ENCODE measurements around the gene SLC22A5.
A peak's percentile ranks its signal among the peaks of the same experiment; 100 is the strongest.

Gene SLC22A5

DNA sequence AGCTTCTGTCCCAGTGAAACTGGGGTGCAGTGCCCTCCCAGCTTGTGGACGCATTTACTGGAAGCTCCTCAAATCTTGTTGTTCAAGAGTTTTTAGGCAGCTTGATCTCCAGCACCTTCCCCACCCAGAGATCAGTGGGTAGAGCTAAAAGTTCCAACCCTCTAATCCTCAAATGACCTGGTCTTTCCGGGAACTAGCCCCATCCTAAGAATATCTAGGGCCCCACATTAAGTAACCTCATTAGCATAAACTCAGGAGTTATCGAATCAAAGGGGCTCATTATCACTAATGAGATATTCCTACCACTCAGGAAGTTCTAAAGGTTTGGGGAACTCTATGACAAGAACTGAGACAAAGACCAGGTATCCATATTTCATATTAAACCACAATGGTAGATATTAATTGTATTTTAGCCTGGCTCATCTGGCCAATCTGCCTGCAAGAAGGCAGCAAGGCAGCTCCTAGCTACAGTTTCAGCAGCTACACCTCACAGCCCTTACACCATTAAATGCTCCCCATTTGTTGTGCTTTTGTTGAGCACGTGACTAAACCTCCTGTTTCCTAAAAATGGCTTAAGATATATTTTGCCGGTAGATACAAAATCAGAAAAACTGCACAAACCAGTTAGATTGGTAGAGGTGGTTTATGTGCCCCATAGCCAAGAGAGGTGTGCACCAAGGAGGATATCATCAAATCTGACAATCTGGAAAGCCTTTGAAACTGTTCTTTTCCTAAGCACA lies 24.6 kb upstream of the SLC22A5 start:
- H3K4me1 ChIP-seq (ENCODE audit: control insufficient read depth, low read depth, low read length), result no peaks in the 10 kb centered on the region
- no peaks in the 10 kb centered on the region for H3K36me3 ChIP-seq (ENCODE audit: control insufficient read depth, low read depth, low read length)
- no peaks in the 10 kb centered on the region for H3K27me3 ChIP-seq (ENCODE audit: control insufficient read depth, insufficient read depth, low read length)

DNA sequence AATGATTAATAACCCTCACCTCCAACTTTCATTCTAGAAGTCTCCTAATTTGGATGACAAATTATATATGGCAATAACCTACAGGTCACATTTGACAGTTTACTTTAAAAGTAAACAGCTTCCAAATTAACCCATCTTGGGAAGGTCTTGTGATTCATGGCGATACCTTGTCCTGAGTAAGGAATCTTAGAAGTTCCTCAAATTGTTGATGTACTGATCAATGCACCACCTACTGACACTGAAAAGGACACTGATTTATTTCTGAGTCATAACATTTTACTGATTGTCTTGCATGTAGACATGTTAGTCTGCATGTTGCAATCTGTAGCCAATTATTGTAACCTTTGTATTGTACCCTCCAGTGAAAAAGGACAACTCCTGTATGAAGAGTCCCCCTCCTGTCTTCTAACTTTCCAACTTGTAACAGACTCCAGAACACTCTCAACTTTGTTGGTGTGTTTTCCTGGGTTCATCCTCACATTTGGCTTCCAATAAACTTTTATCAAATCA lies 16.0 kb upstream of the SLC22A5 start:
- H3K36me3 ChIP-seq (ENCODE audit: control insufficient read depth, low read depth, low read length), result no peaks in the 10 kb centered on the region
- H3K27me3 ChIP-seq (ENCODE audit: control insufficient read depth, insufficient read depth, low read length), result no peaks in the 10 kb centered on the region
- peaks cover 11% of the 10 kb centered on the region for H3K4me1 ChIP-seq (ENCODE audit: control insufficient read depth, low read depth, low read length)
- no peaks in the 10 kb centered on the region for H3K9me3 ChIP-seq (ENCODE audit: control insufficient read depth, low read depth, low read length)
- H3K27ac ChIP-seq (ENCODE audit: low read length), result no peak overlapping the region
- no peak overlapping the region for H3K9ac ChIP-seq (ENCODE audit: low read length)
- no peak overlapping the region for H3K4me3 ChIP-seq (ENCODE audit: low read length)

More for the DNA sequence above, 24.6 kb upstream of the SLC22A5 start:
- H3K9me3 ChIP-seq (ENCODE audit: control insufficient read depth, low read depth, low read length), result no peaks in the 10 kb centered on the region
- no peak overlapping the region for H3K9ac ChIP-seq (ENCODE audit: low read length)
- no peak overlapping the region for H3K27ac ChIP-seq (ENCODE audit: low read length)
- H3K4me3 ChIP-seq (ENCODE audit: low read length), result no peak overlapping the region

DNA sequence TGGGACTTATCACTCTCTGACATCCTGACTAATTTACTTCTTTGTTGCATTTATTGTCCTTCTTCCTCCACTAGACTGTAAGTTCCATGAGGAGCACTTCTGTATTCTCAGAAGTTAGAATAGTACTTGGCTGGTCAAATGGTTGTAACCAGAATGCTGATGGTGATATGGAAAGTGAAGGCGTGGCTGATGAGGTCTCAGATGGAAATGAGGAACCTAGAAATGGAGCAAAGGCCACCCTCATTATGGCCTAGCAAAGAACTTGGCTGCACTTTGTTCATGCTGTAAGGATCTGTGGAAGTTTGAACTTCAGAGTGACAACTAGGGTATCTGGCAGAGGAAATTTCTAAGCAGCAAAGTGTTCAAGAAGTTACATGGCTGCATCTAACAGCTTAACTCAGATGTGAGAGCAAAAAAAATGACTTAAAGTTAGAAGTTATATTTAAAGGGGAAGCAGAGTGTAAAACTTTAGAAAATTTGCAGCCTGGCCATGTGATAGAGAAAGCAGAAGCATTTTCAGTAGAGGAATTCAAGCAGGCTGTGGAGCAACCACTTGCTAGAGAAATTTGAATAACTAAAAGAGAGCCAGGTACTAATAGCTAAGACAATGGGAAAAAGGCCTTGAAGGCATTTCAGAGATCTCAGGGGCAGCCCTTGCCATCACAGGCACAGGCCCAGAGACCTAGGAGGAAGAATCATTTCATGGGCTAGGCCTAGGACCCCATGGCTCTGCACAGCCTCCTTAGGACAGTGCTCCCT lies 14.9 kb upstream of the SLC22A5 start:
- Histone ChIP-seq H3K27ac (ENCODE audit: low read length) (no peak overlapping the region), H3K27me3 (ENCODE audit: control insufficient read depth, insufficient read depth, low read length) (no peaks in the 10 kb centered on the region), H3K4me3 (ENCODE audit: low read length) (no peak overlapping the region), H3K9me3 (ENCODE audit: control insufficient read depth, low read depth, low read length) (no peaks in the 10 kb centered on the region), H3K36me3 (ENCODE audit: control insufficient read depth, low read depth, low read length) (no peaks in the 10 kb centered on the region), H3K9ac (ENCODE audit: low read length) (no peak overlapping the region), H3K4me1 (ENCODE audit: control insufficient read depth, low read depth, low read length) (peaks cover 11% of the 10 kb centered on the region)

DNA sequence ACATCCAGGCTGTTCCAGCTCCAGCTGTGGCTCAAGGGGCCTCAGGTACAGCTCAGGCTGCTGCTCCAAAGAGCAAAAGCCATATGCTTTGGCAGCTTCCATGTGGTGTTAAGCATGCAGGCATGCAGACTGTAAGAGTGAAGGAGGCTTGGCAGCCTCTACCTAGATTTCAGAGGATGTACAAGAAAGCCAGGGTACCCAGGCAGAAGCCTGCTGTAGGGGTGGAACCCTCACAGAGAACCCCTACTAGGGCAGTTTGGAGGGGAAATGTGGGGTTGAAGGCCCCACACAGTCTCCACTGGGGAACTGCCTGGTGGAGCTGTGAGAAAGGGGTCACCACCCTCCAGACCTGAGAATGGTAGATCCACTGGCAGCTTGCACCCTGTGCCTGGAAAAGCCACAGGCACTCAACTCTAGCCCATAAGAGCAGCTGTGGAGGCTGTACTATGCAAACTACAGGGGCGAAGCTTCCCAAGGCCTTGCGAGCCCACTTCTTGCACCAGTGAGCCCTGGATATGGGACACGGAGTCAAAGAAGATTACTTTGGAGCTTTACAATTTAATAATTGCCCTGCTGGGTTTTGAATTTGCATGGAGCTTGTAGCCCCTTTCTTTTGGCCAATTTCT lies 14.3 kb upstream of the SLC22A5 start:
- Histone ChIP-seq H3K9ac (ENCODE audit: low read length) (no peak overlapping the region), H3K36me3 (ENCODE audit: control insufficient read depth, low read depth, low read length) (no peaks in the 10 kb centered on the region), H3K9me3 (ENCODE audit: control insufficient read depth, low read depth, low read length) (no peaks in the 10 kb centered on the region), H3K27me3 (ENCODE audit: control insufficient read depth, insufficient read depth, low read length) (no peaks in the 10 kb centered on the region), H3K4me1 (ENCODE audit: control insufficient read depth, low read depth, low read length) (peaks cover 11% of the 10 kb centered on the region), H3K27ac (ENCODE audit: low read length) (no peak overlapping the region), H3K4me3 (ENCODE audit: low read length) (no peak overlapping the region)

DNA sequence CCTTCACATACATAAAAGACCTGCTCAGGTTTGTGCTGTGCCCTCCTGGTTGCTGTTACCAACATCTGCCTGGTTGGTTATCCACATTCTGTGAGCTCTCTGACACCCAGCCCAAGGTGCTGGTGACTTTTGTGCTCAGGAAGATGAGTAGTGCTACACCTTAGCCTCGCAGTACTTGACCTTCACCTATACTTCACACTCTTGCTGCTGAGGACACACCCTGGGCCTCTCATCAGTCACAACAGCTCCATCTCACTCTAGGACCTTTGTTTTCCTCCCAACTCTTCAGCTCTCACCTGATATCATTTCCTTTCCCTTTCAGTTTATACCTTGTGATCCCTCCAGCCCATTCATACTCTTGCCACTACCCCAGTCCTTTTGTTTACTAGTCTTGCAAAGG lies 10.7 kb upstream of the SLC22A5 start:
- Histone ChIP-seq H3K9ac (ENCODE audit: low read length) (no peak overlapping the region), H3K27me3 (ENCODE audit: control insufficient read depth, insufficient read depth, low read length) (no peaks in the 10 kb centered on the region), H3K4me1 (ENCODE audit: control insufficient read depth, low read depth, low read length) (peaks cover 11% of the 10 kb centered on the region), H3K9me3 (ENCODE audit: control insufficient read depth, low read depth, low read length) (no peaks in the 10 kb centered on the region), H3K4me3 (ENCODE audit: low read length) (no peak overlapping the region), H3K36me3 (ENCODE audit: control insufficient read depth, low read depth, low read length) (no peaks in the 10 kb centered on the region), H3K27ac (ENCODE audit: low read length) (no peak overlapping the region)

DNA sequence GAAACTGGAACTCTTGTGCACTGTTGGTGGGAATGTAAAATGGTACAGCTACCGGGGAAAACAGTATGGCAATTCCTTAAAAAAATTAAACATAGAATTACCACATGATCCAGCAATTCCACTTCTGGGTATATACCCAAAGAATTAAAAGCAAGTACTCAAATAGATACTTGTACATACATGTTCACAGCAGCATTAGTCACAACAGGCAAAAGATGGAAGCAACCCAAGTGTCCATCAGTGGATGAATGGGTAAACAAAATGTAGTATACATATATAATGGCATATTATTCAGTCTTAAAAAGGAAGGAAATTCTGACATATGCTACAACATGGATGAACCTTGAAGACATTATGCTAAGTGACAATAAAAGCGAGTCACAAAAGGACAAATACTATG lies 7.4 kb upstream of the SLC22A5 start:
- Histone ChIP-seq H3K4me1 (ENCODE audit: control insufficient read depth, low read depth, low read length) (no peaks in the 10 kb centered on the region), H3K27ac (ENCODE audit: low read length) (no peak overlapping the region), H3K4me3 (ENCODE audit: low read length) (no peak overlapping the region), H3K9ac (ENCODE audit: low read length) (no peak overlapping the region), H3K9me3 (ENCODE audit: control insufficient read depth, low read depth, low read length) (no peaks in the 10 kb centered on the region), H3K36me3 (ENCODE audit: control insufficient read depth, low read depth, low read length) (no peaks in the 10 kb centered on the region), H3K27me3 (ENCODE audit: control insufficient read depth, insufficient read depth, low read length) (no peaks in the 10 kb centered on the region)

DNA sequence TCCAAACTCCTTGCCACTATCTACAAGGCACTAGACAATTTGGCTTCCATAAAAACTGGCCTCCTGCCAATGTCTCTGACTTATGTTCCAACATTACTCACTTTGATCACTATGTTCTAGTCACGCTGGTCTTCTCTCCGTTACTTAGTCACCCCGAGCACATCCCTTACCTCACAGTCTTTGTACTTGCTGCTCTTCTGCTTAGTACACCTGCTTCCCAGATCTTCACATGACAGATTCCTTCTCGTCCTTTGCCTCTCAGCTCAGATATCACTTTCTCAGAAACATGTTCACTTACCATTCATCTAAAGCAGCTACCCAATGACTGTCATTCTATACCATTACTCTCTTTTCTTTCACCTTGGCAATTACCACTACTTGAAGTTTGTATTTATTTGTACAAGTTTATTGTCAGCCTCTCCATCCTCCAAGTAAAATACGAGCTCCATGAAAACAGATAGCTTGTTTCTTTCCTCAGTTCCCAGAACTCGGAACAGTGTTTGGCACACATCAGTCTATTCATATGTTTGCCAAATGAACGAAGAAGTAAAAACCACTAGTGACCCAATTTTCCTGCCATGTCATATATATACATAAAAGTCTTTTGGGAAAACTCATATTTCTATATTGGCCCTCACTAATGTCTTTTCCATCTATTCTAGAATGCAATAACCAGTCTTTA lies 5.9 kb upstream of the SLC22A5 start:
- no peaks in the 10 kb centered on the region for H3K27me3 ChIP-seq (ENCODE audit: control insufficient read depth, insufficient read depth, low read length)
- H3K9ac ChIP-seq (ENCODE audit: low read length), result no peak overlapping the region
- no peaks in the 10 kb centered on the region for H3K4me1 ChIP-seq (ENCODE audit: control insufficient read depth, low read depth, low read length)
- no peak overlapping the region for H3K27ac ChIP-seq (ENCODE audit: low read length)
- no peaks in the 10 kb centered on the region for H3K36me3 ChIP-seq (ENCODE audit: control insufficient read depth, low read depth, low read length)
- H3K9me3 ChIP-seq (ENCODE audit: control insufficient read depth, low read depth, low read length), result no peaks in the 10 kb centered on the region
- H3K4me3 ChIP-seq (ENCODE audit: low read length), result no peak overlapping the region

DNA sequence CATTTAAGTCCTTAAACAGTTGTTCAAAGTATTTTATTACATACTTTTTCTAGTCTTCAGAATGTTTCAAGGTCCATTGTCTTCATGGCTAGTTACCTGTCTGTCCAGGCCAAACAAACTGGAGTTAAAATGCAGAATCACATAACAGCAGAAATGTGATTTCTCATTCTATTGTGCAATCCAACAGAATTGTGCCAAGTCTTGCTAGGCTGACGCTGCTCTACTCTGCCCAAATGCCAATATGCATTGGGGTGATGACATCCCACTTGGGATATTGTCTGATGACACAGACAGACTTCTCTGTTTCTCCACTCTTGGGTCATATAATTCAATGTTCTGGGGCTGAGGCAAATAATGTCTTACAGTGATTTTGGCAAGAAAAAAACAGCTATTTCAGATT lies 5.2 kb upstream of the SLC22A5 start:
- no peak overlapping the region for H3K27ac ChIP-seq (ENCODE audit: low read length)
- no peaks in the 10 kb centered on the region for H3K9me3 ChIP-seq (ENCODE audit: control insufficient read depth, low read depth, low read length)
- no peaks in the 10 kb centered on the region for H3K36me3 ChIP-seq (ENCODE audit: control insufficient read depth, low read depth, low read length)
- no peak overlapping the region for H3K4me3 ChIP-seq (ENCODE audit: low read length)
- no peaks in the 10 kb centered on the region for H3K27me3 ChIP-seq (ENCODE audit: control insufficient read depth, insufficient read depth, low read length)
- no peaks in the 10 kb centered on the region for H3K4me1 ChIP-seq (ENCODE audit: control insufficient read depth, low read depth, low read length)
- no peak overlapping the region for H3K9ac ChIP-seq (ENCODE audit: low read length)

DNA sequence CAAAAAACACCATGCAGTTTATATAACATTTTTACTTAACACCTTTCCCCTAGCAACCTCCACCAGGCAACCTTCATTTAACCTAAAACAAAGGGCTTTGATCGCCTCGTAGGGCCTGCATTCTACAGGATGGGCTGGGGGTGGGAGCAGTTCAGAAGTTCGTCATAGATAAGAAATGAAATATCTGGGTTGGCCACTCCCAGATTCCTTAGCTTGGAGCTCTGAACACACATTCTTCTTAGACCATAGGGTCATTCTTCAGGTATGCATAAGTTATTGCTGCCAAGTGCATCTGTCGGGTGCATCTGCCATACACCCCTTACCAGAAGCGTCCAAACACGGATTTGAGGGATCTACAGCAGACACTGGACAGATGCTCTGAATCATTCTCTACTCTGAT lies 4.3 kb upstream of the SLC22A5 start:
- Histone ChIP-seq H3K36me3 (ENCODE audit: control insufficient read depth, low read depth, low read length) (no peaks in the 10 kb centered on the region), H3K9ac (ENCODE audit: low read length) (no peak overlapping the region), H3K27ac (ENCODE audit: low read length) (no peak overlapping the region), H3K4me3 (ENCODE audit: low read length) (no peak overlapping the region), H3K4me1 (ENCODE audit: control insufficient read depth, low read depth, low read length) (no peaks in the 10 kb centered on the region), H3K27me3 (ENCODE audit: control insufficient read depth, insufficient read depth, low read length) (peaks cover 6% of the 10 kb centered on the region), H3K9me3 (ENCODE audit: control insufficient read depth, low read depth, low read length) (no peaks in the 10 kb centered on the region)

DNA sequence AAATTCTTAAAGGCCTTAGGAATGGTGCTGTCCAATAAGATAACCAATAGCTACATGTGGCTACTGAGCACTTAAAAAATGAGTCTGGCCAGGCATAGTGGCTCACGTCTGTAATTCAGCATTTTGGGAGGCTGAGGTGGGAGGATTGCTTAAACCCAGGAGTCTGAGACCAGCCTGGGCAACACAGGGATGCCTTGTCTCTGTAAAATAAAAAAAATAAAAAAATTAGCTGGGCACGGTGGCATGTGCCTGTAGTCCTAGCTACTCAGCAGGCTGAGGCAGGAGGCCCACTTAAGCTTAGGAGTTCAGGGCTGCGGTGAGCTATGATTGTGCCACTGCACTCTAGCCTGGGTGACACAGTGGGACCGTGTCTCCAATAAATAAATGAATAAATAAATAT lies 1.3 kb upstream of the SLC22A5 start:
- H3K9me3 ChIP-seq (ENCODE audit: control insufficient read depth, low read depth, low read length), result no peaks in the 10 kb centered on the region
- H3K4me3 ChIP-seq (ENCODE audit: low read length), result no peak overlapping the region
- peaks cover 19% of the 10 kb centered on the region for H3K27me3 ChIP-seq (ENCODE audit: control insufficient read depth, insufficient read depth, low read length)
- no peak overlapping the region for H3K27ac ChIP-seq (ENCODE audit: low read length)
- H3K36me3 ChIP-seq (ENCODE audit: control insufficient read depth, low read depth, low read length), result no peaks in the 10 kb centered on the region
- no peak overlapping the region for H3K9ac ChIP-seq (ENCODE audit: low read length)
- H3K4me1 ChIP-seq (ENCODE audit: control insufficient read depth, low read depth, low read length), result no peaks in the 10 kb centered on the region

DNA sequence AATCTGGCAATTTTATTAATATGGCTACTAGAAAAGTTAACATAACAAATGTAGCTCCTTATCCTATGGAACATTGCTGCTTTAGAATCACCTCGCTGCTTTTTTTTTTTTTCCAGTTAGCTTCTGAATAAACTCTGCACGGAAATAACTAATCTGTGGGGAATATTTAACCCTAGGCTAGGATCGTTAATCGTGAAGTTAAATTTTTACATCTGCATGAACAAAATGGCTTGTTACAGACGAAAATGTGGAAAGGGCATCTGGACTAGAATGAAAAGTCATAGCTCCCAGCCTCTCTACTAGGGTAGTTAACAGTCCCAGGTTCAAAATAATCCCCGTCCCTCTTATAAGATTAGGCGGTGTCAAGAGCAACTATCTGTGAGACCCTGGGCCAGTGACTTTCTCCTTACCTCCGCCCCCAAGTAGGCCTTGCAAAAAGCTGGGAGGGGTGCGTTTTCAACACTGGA lies 470 bp upstream of the SLC22A5 start:
- H3K27ac ChIP-seq (ENCODE audit: low read length), result no peak overlapping the region

More for the DNA sequence above, 470 bp upstream of the SLC22A5 start:
- no peaks in the 10 kb centered on the region for H3K36me3 ChIP-seq (ENCODE audit: control insufficient read depth, low read depth, low read length)
- H3K9ac ChIP-seq (ENCODE audit: low read length), result peak overlapping the region; percentile 58
- peak overlapping the region; percentile 82 for H3K4me3 ChIP-seq (ENCODE audit: low read length)
- H3K9me3 ChIP-seq (ENCODE audit: control insufficient read depth, low read depth, low read length), result no peaks in the 10 kb centered on the region
- H3K4me1 ChIP-seq (ENCODE audit: control insufficient read depth, low read depth, low read length), result no peaks in the 10 kb centered on the region
- peaks cover 19% of the 10 kb centered on the region for H3K27me3 ChIP-seq (ENCODE audit: control insufficient read depth, insufficient read depth, low read length)

All from iPS-18a (cell line).